Measurements from ENCODE around the gene RABGAP1L.

GRCh38 chr1:174583316-174583715, 424.0 kb downstream of the RABGAP1L start:
- TF ChIP-seq POLR2AphosphoS5 (IDR thresholded peaks at IDR 0.05) (no peak), CTCF (IDR thresholded peaks at IDR 0.05) (no peak), POLR2A (IDR thresholded peaks at IDR 0.05) (no peak), EP300 (IDR thresholded peaks at IDR 0.05) (no peak)
